ENCODE data around the gene SPATC1L. TPM values are rescaled to one million over a fixed set of nuclear protein-coding genes. Genes with fewer than 3 reads are reported as not detected.
A peak's percentile ranks its signal among the peaks of the same experiment; 100 is the strongest.

The SPATC1L gene
- total RNA-seq, 6 donors from 2014 or later: 0.91 to 22.0 (median 7.2) TPM

DNA sequence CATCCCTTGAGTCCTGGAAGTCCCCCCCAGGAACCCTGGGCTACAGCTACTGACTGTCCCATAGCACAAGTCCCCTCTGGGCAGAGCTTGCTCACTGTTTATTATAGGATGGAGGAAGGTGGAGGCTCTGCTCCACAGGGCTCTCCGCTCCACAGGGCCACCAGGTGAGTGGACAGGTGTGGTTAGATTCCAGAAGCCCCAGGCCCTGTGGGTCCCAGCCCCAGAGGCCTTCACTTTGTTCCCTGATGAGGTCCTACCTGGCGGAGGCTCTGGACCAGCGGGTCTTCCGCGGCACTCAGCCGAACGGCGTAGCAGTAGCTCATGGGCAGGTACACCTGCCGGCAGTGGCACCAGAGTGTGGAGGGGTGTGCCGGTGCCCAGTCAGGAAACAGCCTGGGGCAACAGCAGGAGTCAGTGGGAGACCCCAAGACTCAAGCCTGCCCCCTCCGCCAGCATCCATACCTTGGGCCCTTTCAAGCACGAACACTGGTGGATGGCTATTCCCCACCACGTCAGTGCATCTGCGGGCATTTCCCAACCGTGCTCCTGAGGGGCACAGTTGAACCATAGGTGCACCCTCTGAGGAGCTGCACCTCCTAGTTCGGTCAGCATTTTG, 32.0 kb upstream of the SPATC1L start:
- DNase-seq (peak in 1 of 2 donors; percentile 55), ATAC-seq (ENCODE audit: low FRiP score in 2 of 2) (no peak)
- Histone ChIP-seq H3K4me3 (no peak overlapping the region), H3K27me3 (no peaks in the 10 kb centered on the region), H3K4me1 (peaks cover 0 to 15% (median 10%) of the 10 kb centered on the region in 4 donors), H3K9me3 (no peaks in the 10 kb centered on the region), H3K36me3 (peaks cover 10 to 94% (median 72%) of the 10 kb centered on the region in 4 donors), H3K27ac (no peak overlapping the region)
- 91 to 100% methylated on average over 5 to 16 of the region's 16 CpGs for WGBS, 2 donors
- no peak for TF ChIP-seq CTCF (IDR thresholded peaks at IDR 0.05)
- no peak for TF ChIP-seq EP300 (IDR thresholded peaks at IDR 0.05)
- TF ChIP-seq POLR2AphosphoS5 (IDR thresholded peaks at IDR 0.05): no peak
- TF ChIP-seq POLR2A (IDR thresholded peaks at IDR 0.05): no peak

DNA sequence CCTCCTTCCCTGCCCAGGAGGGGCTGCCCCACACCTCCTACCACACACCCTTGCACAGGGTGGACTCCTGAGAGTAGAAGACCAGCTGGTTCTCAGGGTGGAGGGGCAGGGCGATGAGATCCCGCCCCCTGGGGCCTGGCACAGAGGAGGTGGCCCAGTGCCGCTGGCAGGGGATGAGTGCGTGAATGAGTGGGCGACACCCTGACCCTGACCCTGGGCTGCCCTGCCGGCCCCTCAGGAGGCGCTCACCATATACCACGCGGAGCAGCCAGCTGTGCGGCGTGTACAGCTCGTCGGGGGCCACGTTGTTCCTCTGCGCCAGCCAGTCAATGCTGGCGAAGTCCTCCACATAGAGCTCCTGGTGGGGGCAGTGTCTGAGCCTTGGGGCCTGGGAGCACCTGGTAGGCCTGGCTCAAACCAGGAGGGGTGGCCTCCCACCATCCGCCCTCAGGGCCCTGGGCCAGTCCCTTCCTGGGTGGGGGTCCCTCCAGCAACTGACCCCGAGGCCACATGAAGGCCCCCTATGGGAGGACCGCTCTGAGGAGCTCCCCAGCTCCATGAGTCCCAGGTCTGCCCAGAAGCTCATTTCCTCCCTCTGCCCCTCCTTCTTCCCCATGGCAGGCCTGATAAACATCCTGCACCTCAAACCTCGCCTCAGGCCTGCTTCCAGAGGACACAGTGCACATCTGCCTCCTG, 31.3 kb upstream of the SPATC1L start:
- TF ChIP-seq CTCF (IDR thresholded peaks at IDR 0.05) (no peak), POLR2A (IDR thresholded peaks at IDR 0.05) (no peak), EP300 (IDR thresholded peaks at IDR 0.05) (no peak), POLR2AphosphoS5 (IDR thresholded peaks at IDR 0.05) (no peak)
- ATAC-seq (ENCODE audit: low FRiP score in 2 of 2) (no peak), DNase-seq (peak in 1 of 2 donors; percentile 74)

GRCh38 chr21:46214478-46215340, 30.4 kb upstream of the SPATC1L start:
- no peak overlapping the region for H3K4me3 ChIP-seq
- H3K27ac ChIP-seq: no peak overlapping the region
- WGBS, 2 donors: 95% methylated on average over 11 to 23 of the region's 27 CpGs
- peaks cover 0 to 6% (median under 1%) of the 10 kb centered on the region in 4 donors for H3K4me1 ChIP-seq
- no peaks in the 10 kb centered on the region for H3K9me3 ChIP-seq
- peak in 1 of 2 donors; percentile 67 for DNase-seq
- TF ChIP-seq POLR2AphosphoS5 (IDR thresholded peaks at IDR 0.05) (no peak), CTCF (IDR thresholded peaks at IDR 0.05) (no peak), POLR2A (IDR thresholded peaks at IDR 0.05) (no peak), EP300 (IDR thresholded peaks at IDR 0.05) (no peak)
- no peak for ATAC-seq (ENCODE audit: low FRiP score in 2 of 2)
- H3K27me3 ChIP-seq: no peaks in the 10 kb centered on the region
- H3K36me3 ChIP-seq: peaks cover 12 to 94% (median 69%) of the 10 kb centered on the region in 4 donors

More for the DNA sequence above, 31.3 kb upstream of the SPATC1L start:
- Histone ChIP-seq H3K9me3 (no peaks in the 10 kb centered on the region), H3K4me1 (peaks cover 0 to 10% (median 7%) of the 10 kb centered on the region in 4 donors), H3K27ac (no peak overlapping the region), H3K27me3 (no peaks in the 10 kb centered on the region), H3K4me3 (no peak overlapping the region), H3K36me3 (peaks cover 9 to 95% (median 73%) of the 10 kb centered on the region in 4 donors)
- WGBS, 2 donors: 86 to 93% methylated on average over 9 to 19 of the region's 20 CpGs

- H3K27me3 ChIP-seq: no peaks in the 10 kb centered on the region
- no peak overlapping the region for H3K4me3 ChIP-seq
- WGBS, 2 donors: 94 to 97% methylated on average over 5 to 15 of the region's 15 CpGs
- TF ChIP-seq POLR2AphosphoS5 (IDR thresholded peaks at IDR 0.05) (no peak), POLR2A (IDR thresholded peaks at IDR 0.05) (no peak), EP300 (IDR thresholded peaks at IDR 0.05) (no peak), CTCF (IDR thresholded peaks at IDR 0.05) (no peak)
- no peaks in the 10 kb centered on the region for H3K9me3 ChIP-seq
- no peak overlapping the region for H3K27ac ChIP-seq
- H3K4me1 ChIP-seq: peaks cover 0 to 6% (median 0%) of the 10 kb centered on the region in 4 donors
- H3K36me3 ChIP-seq: peaks cover 16 to 95% (median 71%) of the 10 kb centered on the region in 4 donors
- peak in 1 of 2 donors; percentile 45 for DNase-seq
- ATAC-seq (ENCODE audit: low FRiP score in 2 of 2): no peak
These were observed 29.5 kb upstream of the SPATC1L start for GRCh38 chr21:46213620-46214286.

All from upper lobe of left lung (tissue), 6 donors.